HEK293 (cell line): ENCODE measurements around the gene ZNF32.

Experiments
- CTCF ChIA-PET: fragments of 350-600 bp; formaldehyde crosslinking; extraction: SDS; loops from one replicate; lab custom pipeline; 2021; ENCODE audit warnings: antibody characterized with exemption; lab: Yijun Ruan, JAX
- POLR2A ChIA-PET: fragments of 300-600 bp; formaldehyde crosslinking; extraction: SDS; loops from one replicate; lab custom pipeline; 2020; ENCODE audit warnings: antibody characterized with exemption, inconsistent platforms; lab: Yijun Ruan, JAX
- H3K27ac ChIP-seq: fragments of 200-500 bp; sonication (Bioruptor generic); 2 replicates; pipeline ENCODE4 v1.5.1; 2014; ENCODE audit warnings: low read depth, low read length, control low read depth, inconsistent platforms; ENCODE audit errors: extremely low read depth
- H3K36me3 ChIP-seq, 2 experiments: fragments of 200-500 bp in 1 of 2; sonication (Bioruptor generic) in 1 of 2; 1 replicate in 1 of 2; 2 replicates in 1 of 2; pipeline ENCODE4 v1.5.1; 2014 to 2017; ENCODE audit warnings: inconsistent platforms in 2 of 2, low read length in 2 of 2; ENCODE audit not compliant: control insufficient read depth in 2 of 2, insufficient read depth in 1 of 2
- H3K4me1 ChIP-seq: fragments of 200-500 bp; sonication (Bioruptor generic); 2 replicates; pipeline ENCODE4 v1.5.1; 2014; ENCODE audit warnings: mild to moderate bottlenecking, low read length, inconsistent platforms; ENCODE audit not compliant: control insufficient read depth, insufficient read depth
- H3K4me3 ChIP-seq: 2 replicates; pipeline ENCODE4 v1.5.1; 2011; ENCODE audit warnings: low read depth, mild to moderate bottlenecking, control low read depth, low read length, moderate library complexity
- H3K9me3 ChIP-seq: fragments of 200-500 bp; sonication (Bioruptor generic); 2 replicates; pipeline ENCODE4 v1.5.1; 2014; ENCODE audit warnings: low read depth, low read length, inconsistent platforms; ENCODE audit not compliant: control insufficient read depth, insufficient read depth
- BCL11B ChIP-seq: fragments of 450-650 bp; formaldehyde crosslinking; IDR thresholded peaks from 2 replicates; pipeline ENCODE4 v1.5.1; 2016; ENCODE audit warnings: low read depth, missing biosample characterization, missing genetic modification characterization
- HIC1 ChIP-seq: fragments of 450-650 bp; formaldehyde crosslinking; IDR thresholded peaks from 2 replicates; pipeline ENCODE4 v1.5.1; 2016; ENCODE audit warnings: missing biosample characterization, missing genetic modification characterization
- HOXD13 ChIP-seq: sonication (generic); formaldehyde crosslinking; IDR thresholded peaks from 2 replicates; pipeline ENCODE4 v1.8.0; 2022; ENCODE audit warnings: missing genetic modification reagents, borderline replicate concordance
- IKZF3 ChIP-seq: fragments of 450-650 bp; IDR thresholded peaks from 2 replicates; pipeline ENCODE4 v1.5.0; 2018; ENCODE audit warnings: missing biosample characterization, mild to moderate bottlenecking, missing genetic modification characterization, moderate library complexity
- INSM2 ChIP-seq: fragments of 450-650 bp; formaldehyde crosslinking; IDR thresholded peaks from 2 replicates; pipeline ENCODE4 v1.5.1; 2016; ENCODE audit warnings: missing biosample characterization, missing genetic modification characterization
- KLF9 ChIP-seq: fragments of 450-650 bp; formaldehyde crosslinking; IDR thresholded peaks from 2 replicates; pipeline ENCODE4 v1.5.1; 2016; ENCODE audit warnings: missing biosample characterization, missing genetic modification characterization, low read depth
- REPIN1 ChIP-seq: fragments of 450-650 bp; formaldehyde crosslinking; IDR thresholded peaks from 2 replicates; pipeline ENCODE4 v1.5.1; 2017; ENCODE audit warnings: missing biosample characterization, missing genetic modification characterization, low read depth
- ZFHX2 ChIP-seq: fragments of 450-650 bp; formaldehyde crosslinking; conservative IDR thresholded peaks from 2 replicates; pipeline ENCODE4 v1.5.1; 2016; ENCODE audit warnings: missing biosample characterization, missing genetic modification characterization
- ZFP41 ChIP-seq: fragments of 450-650 bp; formaldehyde crosslinking; IDR thresholded peaks from 2 replicates; pipeline ENCODE4 v1.5.1; 2016; ENCODE audit warnings: missing biosample characterization, missing genetic modification characterization, borderline replicate concordance
- ZIC2 ChIP-seq: fragments of 450-650 bp; formaldehyde crosslinking; IDR thresholded peaks from 2 replicates; pipeline ENCODE4 v1.5.1; 2016; ENCODE audit warnings: missing biosample characterization, missing genetic modification characterization
- ZNF138 ChIP-seq: fragments of 450-650 bp; formaldehyde crosslinking; IDR thresholded peaks from 2 replicates; pipeline ENCODE4 v1.5.1; 2016; ENCODE audit warnings: missing biosample characterization, missing genetic modification characterization, borderline replicate concordance
- ZNF148 ChIP-seq: fragments of 450-650 bp; formaldehyde crosslinking; IDR thresholded peaks from 2 replicates; pipeline ENCODE4 v1.5.0; 2017; ENCODE audit warnings: missing biosample characterization, missing genetic modification characterization, borderline replicate concordance
- ZNF341 ChIP-seq: fragments of 450-650 bp; formaldehyde crosslinking; IDR thresholded peaks from 2 replicates; pipeline ENCODE4; 2016; ENCODE audit warnings: low read depth, missing biosample characterization, missing genetic modification characterization
- ZNF391 ChIP-seq: fragments of 450-650 bp; formaldehyde crosslinking; IDR thresholded peaks from 2 replicates; pipeline ENCODE4 v1.5.1; 2016; ENCODE audit warnings: low read depth, missing biosample characterization, missing genetic modification characterization, borderline replicate concordance
- ZNF558 ChIP-seq: fragments of 450-650 bp; formaldehyde crosslinking; IDR thresholded peaks from 2 replicates; pipeline ENCODE4 v1.5.1; 2016; ENCODE audit warnings: missing biosample characterization, missing genetic modification characterization
- ZNF585B ChIP-seq: fragments of 450-650 bp; formaldehyde crosslinking; IDR thresholded peaks from 2 replicates; pipeline ENCODE4 v1.5.1; 2016; ENCODE audit warnings: missing biosample characterization, missing genetic modification characterization
- ZNF629 ChIP-seq: fragments of 450-650 bp; formaldehyde crosslinking; IDR thresholded peaks from 2 replicates; pipeline ENCODE4 v1.5.1; 2017; ENCODE audit warnings: missing biosample characterization, missing genetic modification characterization
- ZNF654 ChIP-seq: fragments of 450-650 bp; formaldehyde crosslinking; IDR thresholded peaks from 2 replicates; pipeline ENCODE4 v1.5.1; 2016; ENCODE audit warnings: low read depth, missing biosample characterization, missing genetic modification characterization
- ZNF670 ChIP-seq: fragments of 450-650 bp; formaldehyde crosslinking; IDR thresholded peaks from 2 replicates; pipeline ENCODE4 v1.5.1; 2016; ENCODE audit warnings: missing biosample characterization, missing genetic modification characterization, low read depth
- ZNF843 ChIP-seq: fragments of 450-650 bp; formaldehyde crosslinking; IDR thresholded peaks from 2 replicates; pipeline ENCODE4 v1.5.1; 2016; ENCODE audit warnings: missing biosample characterization, missing genetic modification characterization
- ZSCAN18 ChIP-seq: fragments of 450-650 bp; formaldehyde crosslinking; IDR thresholded peaks from 2 replicates; pipeline ENCODE4 v1.5.1; 2016; ENCODE audit warnings: missing biosample characterization, missing genetic modification characterization
- ZSCAN23 ChIP-seq: fragments of 450-650 bp; formaldehyde crosslinking; IDR thresholded peaks from 2 replicates; pipeline ENCODE4 v1.5.1; 2016; ENCODE audit warnings: missing biosample characterization, missing genetic modification characterization

Gene ZNF32

GRCh38 chr10:43658227-43658626 is 9.5 kb upstream of the ZNF32 start:
- Histone ChIP-seq H3K27ac (no peak overlapping the region), H3K4me3 (no peak overlapping the region), H3K9me3 (no peaks in the 10 kb centered on the region), H3K36me3 (no peaks in the 10 kb centered on the region), H3K4me1 (no peaks in the 10 kb centered on the region)
- no peak for TF ChIP-seq ZNF558 (tag by site-specific recombination)
- POLR2A ChIA-PET = no interaction called here
- CTCF ChIA-PET = no interaction called here

GRCh38 chr10:43655311-43655710 is 6.6 kb upstream of the ZNF32 start:
- no peak overlapping the region for H3K27ac ChIP-seq
- H3K4me3 ChIP-seq = no peak overlapping the region
- H3K9me3 ChIP-seq = no peaks in the 10 kb centered on the region
- H3K36me3 ChIP-seq = no peaks in the 10 kb centered on the region
- POLR2A ChIA-PET = no interaction called here
- H3K4me1 ChIP-seq = no peaks in the 10 kb centered on the region
- CTCF ChIA-PET = interaction anchor here (0.6 kb wide), 2 partner anchors 24 to 1344 kb away, joined by 3 read pairs; no protein-coding TSS in a partner anchor
- TF ChIP-seq ZIC2 = peak; percentile 37
- no peak for TF ChIP-seq ZNF138 (tag by site-specific recombination)

- Histone ChIP-seq H3K9me3 (no peaks in the 10 kb centered on the region), H3K36me3 (no peaks in the 10 kb centered on the region), H3K4me3 (no peak overlapping the region), H3K4me1 (no peaks in the 10 kb centered on the region), H3K27ac (no peak overlapping the region)
- TF ChIP-seq ZNF341 (tag by site-specific recombination) = no peak
- TF ChIP-seq ZNF148 (tag by site-specific recombination) = no peak
- TF ChIP-seq INSM2 (tag by site-specific recombination) = no peak
- no peak for TF ChIP-seq ZNF391 (tag by site-specific recombination)
- no peak for TF ChIP-seq ZNF585B
- TF ChIP-seq ZNF670 (tag by site-specific recombination) = no peak
- TF ChIP-seq ZSCAN18 (tag by site-specific recombination) = no peak
- no peak for TF ChIP-seq ZSCAN23 (tag by site-specific recombination)
- TF ChIP-seq ZNF654 (tag by site-specific recombination) = no peak
- no peak for TF ChIP-seq ZFP41 (tag by site-specific recombination)
- TF ChIP-seq ZNF629 (tag by site-specific recombination) = no peak
- TF ChIP-seq BCL11B (tag by site-specific recombination) = no peak
- no peak for TF ChIP-seq HOXD13
- TF ChIP-seq KLF9 (tag by site-specific recombination) = no peak
- TF ChIP-seq HIC1 (tag by site-specific recombination) = no peak
- no peak for TF ChIP-seq REPIN1
- no peak for TF ChIP-seq ZNF843 (tag by site-specific recombination)
- TF ChIP-seq IKZF3 (tag by site-specific recombination) = no peak
- no peak for TF ChIP-seq ZFHX2 (tag by site-specific recombination)
- POLR2A ChIA-PET = no interaction called here
- CTCF ChIA-PET = interaction anchor here (1.4 kb wide), 1 partner anchor 17 kb away, joined by 5 read pairs; no protein-coding TSS in a partner anchor
Observed at GRCh38 chr10:43653746-43654145, 5.1 kb upstream of the ZNF32 start.
